Measurements from ENCODE around the gene TSHZ1.

DNA sequence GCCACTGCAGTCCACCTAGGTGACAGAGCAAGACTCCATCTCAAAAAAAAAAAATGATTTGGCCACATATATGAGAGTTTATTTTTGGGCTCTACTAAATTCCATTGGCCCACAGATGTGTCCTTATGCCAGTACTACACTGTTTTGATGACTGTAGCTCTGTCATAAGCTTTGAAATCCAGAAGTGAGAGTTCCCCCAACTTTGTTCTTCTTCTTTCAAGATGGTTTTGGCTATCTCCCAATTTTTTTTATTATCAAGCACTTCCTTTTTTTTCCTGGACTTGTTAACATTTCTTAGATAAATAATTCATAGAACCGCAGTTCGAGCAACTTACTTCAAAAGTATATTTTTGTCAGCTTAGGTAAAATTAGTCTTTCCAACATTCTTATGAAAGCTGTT lies 96.9 kb downstream of the TSHZ1 start:
- TF ChIP-seq, protein P1, sequence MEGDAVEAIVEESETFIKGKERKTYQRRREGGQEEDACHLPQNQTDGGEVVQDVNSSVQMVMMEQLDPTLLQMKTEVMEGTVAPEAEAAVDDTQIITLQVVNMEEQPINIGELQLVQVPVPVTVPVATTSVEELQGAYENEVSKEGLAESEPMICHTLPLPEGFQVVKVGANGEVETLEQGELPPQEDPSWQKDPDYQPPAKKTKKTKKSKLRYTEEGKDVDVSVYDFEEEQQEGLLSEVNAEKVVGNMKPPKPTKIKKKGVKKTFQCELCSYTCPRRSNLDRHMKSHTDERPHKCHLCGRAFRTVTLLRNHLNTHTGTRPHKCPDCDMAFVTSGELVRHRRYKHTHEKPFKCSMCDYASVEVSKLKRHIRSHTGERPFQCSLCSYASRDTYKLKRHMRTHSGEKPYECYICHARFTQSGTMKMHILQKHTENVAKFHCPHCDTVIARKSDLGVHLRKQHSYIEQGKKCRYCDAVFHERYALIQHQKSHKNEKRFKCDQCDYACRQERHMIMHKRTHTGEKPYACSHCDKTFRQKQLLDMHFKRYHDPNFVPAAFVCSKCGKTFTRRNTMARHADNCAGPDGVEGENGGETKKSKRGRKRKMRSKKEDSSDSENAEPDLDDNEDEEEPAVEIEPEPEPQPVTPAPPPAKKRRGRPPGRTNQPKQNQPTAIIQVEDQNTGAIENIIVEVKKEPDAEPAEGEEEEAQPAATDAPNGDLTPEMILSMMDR (IDR thresholded peaks at IDR 0.05; ENCODE audit: control extremely low read depth in 1 of 3, insufficient read depth in 1 of 3, low read depth in 1 of 3, low read length in 3 of 3): no peak
- TF ChIP-seq CBX5 (IDR thresholded peaks at IDR 0.05; ENCODE audit: low read depth, low read length) (no peak), CHD1 (IDR thresholded peaks at IDR 0.05; ENCODE audit: low read depth, low read length) (no peak), CHD2 (IDR thresholded peaks at IDR 0.05; ENCODE audit: low read length) (no peak), CREB1 (IDR thresholded peaks at IDR 0.05) (no peak), POLR2A (IDR thresholded peaks at IDR 0.05; ENCODE audit: control extremely low read depth in 1 of 2, low read depth in 2 of 2, low read length in 2 of 2) (no peak), ASH2L (IDR thresholded peaks at IDR 0.05; ENCODE audit: low read length) (no peak), RAD21 (IDR thresholded peaks at IDR 0.05 in 1 of 2, conservative IDR thresholded peaks at IDR 0.05 in 1 of 2; ENCODE audit: low read depth in 2 of 2, low read length in 2 of 2) (no peak), SUZ12 (IDR thresholded peaks at IDR 0.05; ENCODE audit: low read length) (no peak), EP300 (IDR thresholded peaks at IDR 0.05; ENCODE audit: borderline replicate concordance in 1 of 2, low read depth in 2 of 2, low read length in 2 of 2) (no peak), BRCA1 (IDR thresholded peaks at IDR 0.05; ENCODE audit: low read depth, low read length) (no peak)
